Right lobe of liver (tissue), 4 donors: Measurements from ENCODE around the gene BTG2.

Experiments used
- POLR2A ChIP-seq: fragments of 450-650 bp; IDR thresholded peaks from one replicate; pipeline ENCODE4 v1.6.1; 2017; ENCODE audit warnings: antibody characterized with exemption, mild to moderate bottlenecking
- TF ChIP-seq, protein P1 (sequence below), 4 donors: fragments of 200-600 bp in 3 of 4; fragments of 450-650 bp in 1 of 4; IDR thresholded peaks; one replicate each; pipeline versions ENCODE4 v1.5.1 to v1.8.0; 2016 to 2022; ENCODE audit warnings: antibody characterized with exemption in 4 of 4, mild to moderate bottlenecking in 2 of 4
- donor health status: DM: no; HTN: no; CAD: no.
- donor health status: DM: no; HTN: no; CAD: no.
- donor health status: DM: no; HTN: yes; CAD: no.

DNA sequence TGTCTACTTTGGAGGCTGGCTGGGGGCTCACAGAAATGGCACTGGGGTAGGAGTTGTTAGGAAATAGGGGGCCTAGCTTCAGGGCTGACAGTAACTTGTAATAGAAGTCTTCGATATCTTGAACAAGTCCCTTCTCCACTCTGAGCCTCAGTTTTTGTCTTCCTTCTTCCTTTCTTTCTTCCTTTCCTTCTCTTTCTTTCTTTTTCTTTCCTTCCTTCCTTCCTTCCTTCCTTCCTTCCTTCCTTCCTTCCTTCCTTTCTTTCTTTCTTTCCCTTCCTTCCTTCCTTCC, 12.9 kb downstream of the BTG2 start:
- TF ChIP-seq, protein P1, sequence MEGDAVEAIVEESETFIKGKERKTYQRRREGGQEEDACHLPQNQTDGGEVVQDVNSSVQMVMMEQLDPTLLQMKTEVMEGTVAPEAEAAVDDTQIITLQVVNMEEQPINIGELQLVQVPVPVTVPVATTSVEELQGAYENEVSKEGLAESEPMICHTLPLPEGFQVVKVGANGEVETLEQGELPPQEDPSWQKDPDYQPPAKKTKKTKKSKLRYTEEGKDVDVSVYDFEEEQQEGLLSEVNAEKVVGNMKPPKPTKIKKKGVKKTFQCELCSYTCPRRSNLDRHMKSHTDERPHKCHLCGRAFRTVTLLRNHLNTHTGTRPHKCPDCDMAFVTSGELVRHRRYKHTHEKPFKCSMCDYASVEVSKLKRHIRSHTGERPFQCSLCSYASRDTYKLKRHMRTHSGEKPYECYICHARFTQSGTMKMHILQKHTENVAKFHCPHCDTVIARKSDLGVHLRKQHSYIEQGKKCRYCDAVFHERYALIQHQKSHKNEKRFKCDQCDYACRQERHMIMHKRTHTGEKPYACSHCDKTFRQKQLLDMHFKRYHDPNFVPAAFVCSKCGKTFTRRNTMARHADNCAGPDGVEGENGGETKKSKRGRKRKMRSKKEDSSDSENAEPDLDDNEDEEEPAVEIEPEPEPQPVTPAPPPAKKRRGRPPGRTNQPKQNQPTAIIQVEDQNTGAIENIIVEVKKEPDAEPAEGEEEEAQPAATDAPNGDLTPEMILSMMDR (IDR thresholded peaks at IDR 0.05) = no peak
- TF ChIP-seq POLR2A = no peak
